ENCODE measurements around the gene USP49.
"Not testable (repeated sequence)": the region's sequence is repeated elsewhere in the genome, so short reads cannot be mapped to it uniquely, and the experiment has no call there.

The USP49 gene

GRCh38 chr6:41895300-41896233 is at the start of gene USP49:
TSS of gene USP49 (minus strand) at chr6:41895375. CDS start at chr6:41806983, 88,392 bp downstream.
- Histone ChIP-seq H3K27ac (peak within 1 kb of the TSS in 20 of 21 experiments; percentile 55 to 92 (median 82)), H3K4me3 (peak within 1 kb of the TSS; percentile 52 to 80 (median 70))

GRCh38 chr6:41943456-41943855 is 48.3 kb upstream of the USP49 start:
- Histone ChIP-seq H3K27ac (no peak overlapping the region), H3K4me3 (no peak overlapping the region)

GRCh38 chr6:41942882-41943281 is 47.7 kb upstream of the USP49 start:
- peak overlapping the region in 2 of 21 experiments; percentile 77 to 83 for H3K27ac ChIP-seq
- H3K4me3 ChIP-seq: not testable (repeated sequence)

GRCh38 chr6:41942067-41942851 is 47.1 kb upstream of the USP49 start:
- Histone ChIP-seq H3K27ac (peak overlapping the region in 20 of 21 experiments; percentile 17 to 92 (median 78)), H3K4me3 (peak overlapping the region; percentile 63 to 99 (median 88))

GRCh38 chr6:41941280-41942066 is 46.3 kb upstream of the USP49 start, which contains the start of gene CCND3:
TSS of gene CCND3 (minus strand) at chr6:41941808. CDS start at chr6:41941649, 159 bp downstream.
- H3K27ac ChIP-seq: peak within 1 kb of the TSS in 20 of 21 experiments; percentile 18 to 92 (median 81)

GRCh38 chr6:41940759-41941279 is 45.6 kb upstream of the USP49 start:
- H3K4me3 ChIP-seq: peak overlapping the region; percentile 63 to 99 (median 88)
- peak overlapping the region in 20 of 21 experiments; percentile 7 to 92 (median 81) for H3K27ac ChIP-seq

More at GRCh38 chr6:41941280-41942066, 46.3 kb upstream of the USP49 start, which contains the start of gene CCND3:
- H3K4me3 ChIP-seq: peak within 1 kb of the TSS; percentile 63 to 99 (median 88)

GRCh38 chr6:41939848-41940758 is 44.9 kb upstream of the USP49 start:
- Histone ChIP-seq H3K27ac (peak overlapping the region; percentile 16 to 92 (median 81)), H3K4me3 (peak overlapping the region; percentile 63 to 99 (median 88))

- Histone ChIP-seq H3K4me3 (peak overlapping the region in 3 of 7 experiments; percentile 15 to 92 (median 83)), H3K27ac (peak overlapping the region in 20 of 21 experiments; percentile 33 to 92 (median 80))
Observed at GRCh38 chr6:41939176-41939847, 44.1 kb upstream of the USP49 start.

GRCh38 chr6:41938590-41939175 is 43.5 kb upstream of the USP49 start:
- H3K4me3 ChIP-seq: peak overlapping the region in 2 of 7 experiments; percentile 9 to 83
- H3K27ac ChIP-seq: peak overlapping the region in 19 of 21 experiments; percentile 58 to 92 (median 81)

- Histone ChIP-seq H3K4me3 (peak overlapping the region in 1 of 7 experiments; percentile 83), H3K27ac (peak overlapping the region in 19 of 21 experiments; percentile 36 to 92 (median 81))
Observed at GRCh38 chr6:41937861-41938574, 42.8 kb upstream of the USP49 start.

GRCh38 chr6:41937472-41937860 is 42.3 kb upstream of the USP49 start:
- peak overlapping the region in 13 of 21 experiments; percentile 16 to 92 (median 82) for H3K27ac ChIP-seq
- H3K4me3 ChIP-seq: no peak overlapping the region

- Histone ChIP-seq H3K4me3 (no peak overlapping the region), H3K27ac (peak overlapping the region in 17 of 21 experiments; percentile 4 to 92 (median 64))
Observed at GRCh38 chr6:41936073-41936837, 41.1 kb upstream of the USP49 start.

- peak overlapping the region in 17 of 21 experiments; percentile 4 to 92 (median 63) for H3K27ac ChIP-seq
Observed at GRCh38 chr6:41935685-41936072, 40.5 kb upstream of the USP49 start.

GRCh38 chr6:41935193-41935574 is 40.0 kb upstream of the USP49 start:
- Histone ChIP-seq H3K4me3 (no peak overlapping the region), H3K27ac (peak overlapping the region in 13 of 21 experiments; percentile 38 to 92 (median 65))

More at GRCh38 chr6:41935685-41936072, 40.5 kb upstream of the USP49 start:
- no peak overlapping the region for H3K4me3 ChIP-seq
